ENCODE data around the gene C12orf75.

DNA sequence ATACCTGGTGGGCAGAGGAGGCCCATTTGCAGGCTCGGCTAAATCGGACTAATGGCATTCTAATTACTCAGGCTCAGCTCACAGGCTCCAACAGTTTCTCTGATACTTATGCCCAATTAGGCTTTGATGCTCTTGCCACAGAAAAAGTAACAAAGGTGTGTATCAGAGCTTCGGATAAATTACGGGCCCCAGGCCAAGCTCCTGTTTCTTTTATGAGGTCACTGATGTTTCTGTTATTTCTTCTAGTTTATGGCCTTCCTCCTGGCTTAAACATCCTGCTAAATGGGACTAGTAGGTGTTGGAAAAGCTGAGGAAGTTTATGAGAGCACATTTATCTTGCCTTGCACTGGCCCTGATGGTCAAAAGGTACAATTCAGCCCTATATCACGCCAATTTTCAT, 28.8 kb upstream of the C12orf75 start:
- TF ChIP-seq, protein P1, sequence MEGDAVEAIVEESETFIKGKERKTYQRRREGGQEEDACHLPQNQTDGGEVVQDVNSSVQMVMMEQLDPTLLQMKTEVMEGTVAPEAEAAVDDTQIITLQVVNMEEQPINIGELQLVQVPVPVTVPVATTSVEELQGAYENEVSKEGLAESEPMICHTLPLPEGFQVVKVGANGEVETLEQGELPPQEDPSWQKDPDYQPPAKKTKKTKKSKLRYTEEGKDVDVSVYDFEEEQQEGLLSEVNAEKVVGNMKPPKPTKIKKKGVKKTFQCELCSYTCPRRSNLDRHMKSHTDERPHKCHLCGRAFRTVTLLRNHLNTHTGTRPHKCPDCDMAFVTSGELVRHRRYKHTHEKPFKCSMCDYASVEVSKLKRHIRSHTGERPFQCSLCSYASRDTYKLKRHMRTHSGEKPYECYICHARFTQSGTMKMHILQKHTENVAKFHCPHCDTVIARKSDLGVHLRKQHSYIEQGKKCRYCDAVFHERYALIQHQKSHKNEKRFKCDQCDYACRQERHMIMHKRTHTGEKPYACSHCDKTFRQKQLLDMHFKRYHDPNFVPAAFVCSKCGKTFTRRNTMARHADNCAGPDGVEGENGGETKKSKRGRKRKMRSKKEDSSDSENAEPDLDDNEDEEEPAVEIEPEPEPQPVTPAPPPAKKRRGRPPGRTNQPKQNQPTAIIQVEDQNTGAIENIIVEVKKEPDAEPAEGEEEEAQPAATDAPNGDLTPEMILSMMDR (conservative IDR thresholded peaks at IDR 0.05 in 1 of 2, IDR thresholded peaks at IDR 0.05 in 1 of 2; ENCODE audit: low read depth in 1 of 2, low read length in 2 of 2), result no peak
- no peak for TF ChIP-seq EZH2 (IDR thresholded peaks at IDR 0.05; ENCODE audit: low read length, missing control alignments)
